MCF 10A (cell line): ENCODE results near the gene PLEKHH1. TPM values are rescaled to one million over a fixed set of nuclear protein-coding genes. Genes with fewer than 3 reads are reported as not detected.

ENCODE experiments used
- BruUV-seq: library from RNA; stranded (reverse); fragments of 400-500 nt; replicated peaks from 2 replicates; lab custom pipeline; 2021; lab: Mats Ljungman, UMichigan
- CTCF ChIA-PET: fragments of 300-600 bp; sonication (Branson Sonifier 250); formaldehyde crosslinking; extraction: SDS; loops from one replicate; lab custom pipeline; 2021; ENCODE audit warnings: antibody characterized with exemption, inconsistent platforms; lab: Yijun Ruan, JAX
- POLR2A ChIA-PET: fragments of 300-600, 350-650 bp; sonication (Branson Sonifier 250); formaldehyde crosslinking; extraction: SDS; loops from one replicate; lab custom pipeline; 2020; ENCODE audit warnings: antibody characterized with exemption, inconsistent platforms; lab: Yijun Ruan, JAX
- DNase-seq: peaks from one replicate; pipeline ENCODE4 v3.0.0-alpha.2; 2018; ENCODE audit not compliant: unreplicated experiment
- H3K27ac Mint-ChIP-seq: one replicate; pipeline ENCODE4 v1.8.0; 2022; ENCODE audit warnings: mild to moderate bottlenecking, low read depth, mixed read lengths; ENCODE audit not compliant: unreplicated experiment
- H3K27me3 Mint-ChIP-seq: one replicate; pipeline ENCODE4 v1.8.0; 2022; ENCODE audit warnings: mixed read lengths; ENCODE audit not compliant: insufficient read depth, unreplicated experiment
- H3K36me3 Mint-ChIP-seq: one replicate; pipeline ENCODE4 v1.8.0; 2022; ENCODE audit warnings: mild to moderate bottlenecking, moderate library complexity, mixed read lengths; ENCODE audit not compliant: insufficient read depth, unreplicated experiment
- H3K4me1 Mint-ChIP-seq: one replicate; pipeline ENCODE4 v1.8.0; 2022; ENCODE audit warnings: mixed read lengths; ENCODE audit not compliant: insufficient read depth, unreplicated experiment
- H3K4me3 Mint-ChIP-seq: one replicate; pipeline ENCODE4 v1.8.0; 2022; ENCODE audit warnings: mild to moderate bottlenecking, moderate library complexity, mixed read lengths; ENCODE audit not compliant: unreplicated experiment
- H3K9me3 Mint-ChIP-seq: one replicate; pipeline ENCODE4 v1.8.0; 2022; ENCODE audit warnings: mixed read lengths; ENCODE audit not compliant: unreplicated experiment
- CTCF ChIP-seq: fragments of 200-600 bp; IDR thresholded peaks from one replicate; pipeline ENCODE4 v1.8.0; 2022; ENCODE audit warnings: antibody characterized with exemption, mild to moderate bottlenecking; ENCODE audit not compliant: unreplicated experiment
- intact Hi-C: fragments of 100-400 bp; cut with micrococcal nuclease; formaldehyde crosslinking; loops from 2 replicates; pipeline ENCODE4 v1.14.1; 2022
- total RNA-seq: library from RNA; stranded (reverse); gene quantifications from 2 replicates; pipeline ENCODE4 v1.2.3, GENCODE V29; 2022

PLEKHH1 gene
- total RNA-seq, 1 experiment from 2014 or later = 5.8 TPM

GRCh38 chr14:67525389-67525788 is 7.7 kb upstream of the PLEKHH1 start:
- ChIA-PET CTCF (interaction anchor here (0.6 to 9.0 kb wide), 17 partner anchors 10 to 178 kb away, joined by 3 to 167 read pairs (median 18); partner anchors contain the start of gene RDH12), POLR2A (interaction anchor here (1.2 kb wide), 1 partner anchor 11 kb away, joined by 4 read pairs; no protein-coding TSS in a partner anchor)
- Mint-ChIP-seq H3K27ac (no peak overlapping the region), H3K9me3 (no peaks in the 10 kb centered on the region), H3K4me3 (no peak overlapping the region), H3K4me1 (no peaks in the 10 kb centered on the region), H3K36me3 (no peaks in the 10 kb centered on the region), H3K27me3 (peaks cover 52% of the 10 kb centered on the region)
- no TSS peak for BruUV-seq
- DNase-seq = no peak
- intact Hi-C loops = loop anchor here (5.0 kb wide), 1 partner anchor 98 kb away; no protein-coding TSS in a partner anchor
- TF ChIP-seq CTCF = no peak

- H3K27me3 Mint-ChIP-seq = peaks cover 44% of the 10 kb centered on the region
- intact Hi-C loops = loop anchor here (1.0 to 5.0 kb wide), 4 partner anchors 45 to 179 kb away; no protein-coding TSS in a partner anchor
Observed at GRCh38 chr14:67526181-67526580, 6.9 kb upstream of the PLEKHH1 start.

GRCh38 chr14:67526676-67527459 is 6.2 kb upstream of the PLEKHH1 start:
- TF ChIP-seq CTCF = peak; percentile 65
- Mint-ChIP-seq H3K27ac (no peak overlapping the region), H3K27me3 (peaks cover 37% of the 10 kb centered on the region), H3K4me3 (no peak overlapping the region), H3K36me3 (no peaks in the 10 kb centered on the region), H3K4me1 (no peaks in the 10 kb centered on the region), H3K9me3 (no peaks in the 10 kb centered on the region)
- BruUV-seq = no TSS peak
- ChIA-PET POLR2A (interaction anchor here (0.8 to 1.0 kb wide), 3 partner anchors 41 to 46 kb away, joined by 3 to 6 read pairs (median 3); no protein-coding TSS in a partner anchor), CTCF (interaction anchor here (0.5 to 9.0 kb wide), 64 partner anchors 9 to 1799 kb away, joined by 3 to 167 read pairs (median 6); partner anchors contain the start of gene RDH12)
- DNase-seq = peak; percentile 69
- intact Hi-C loops = loop anchor here (1.0 to 5.0 kb wide), 4 partner anchors 44 to 178 kb away; no protein-coding TSS in a partner anchor

More at GRCh38 chr14:67526181-67526580, 6.9 kb upstream of the PLEKHH1 start:
- POLR2A ChIA-PET = interaction anchor here (1.0 kb wide), 1 partner anchor 44 kb away, joined by 3 read pairs; no protein-coding TSS in a partner anchor
- Mint-ChIP-seq H3K4me1 (no peaks in the 10 kb centered on the region), H3K4me3 (no peak overlapping the region), H3K9me3 (no peaks in the 10 kb centered on the region), H3K36me3 (no peaks in the 10 kb centered on the region), H3K27ac (no peak overlapping the region)
- CTCF ChIA-PET = interaction anchor here (0.5 to 9.0 kb wide), 52 partner anchors 10 to 1799 kb away, joined by 3 to 167 read pairs (median 7); partner anchors contain the start of gene RDH12
- BruUV-seq = no TSS peak
- DNase-seq = no peak
- no peak for TF ChIP-seq CTCF

- H3K36me3 Mint-ChIP-seq = no peaks in the 10 kb centered on the region
- H3K9me3 Mint-ChIP-seq = no peaks in the 10 kb centered on the region
- DNase-seq = no peak
- no peak overlapping the region for H3K4me3 Mint-ChIP-seq
- ChIA-PET POLR2A (no interaction called here), CTCF (interaction anchor here (0.7 to 9.0 kb wide), 21 partner anchors 11 to 179 kb away, joined by 3 to 167 read pairs (median 13); partner anchors contain the start of gene RDH12)
- intact Hi-C loops = loop anchor here (2.0 to 5.0 kb wide), 3 partner anchors 100 to 177 kb away; no protein-coding TSS in a partner anchor
- H3K27me3 Mint-ChIP-seq = peaks cover 30% of the 10 kb centered on the region
- BruUV-seq = no TSS peak
- H3K4me1 Mint-ChIP-seq = no peaks in the 10 kb centered on the region
- no peak for TF ChIP-seq CTCF
- no peak overlapping the region for H3K27ac Mint-ChIP-seq
Observed at GRCh38 chr14:67527756-67528155, 5.3 kb upstream of the PLEKHH1 start.
